ENCODE data around the gene COA1. TPM values are rescaled to one million over a fixed set of nuclear protein-coding genes. Genes with fewer than 3 reads are reported as not detected.
"Not testable (repeated sequence)": the region's sequence is repeated elsewhere in the genome, so short reads cannot be mapped to it uniquely, and the experiment has no call there.

Gene COA1
- total RNA-seq, 1 donor from 2014 or later: 50.0 TPM

DNA sequence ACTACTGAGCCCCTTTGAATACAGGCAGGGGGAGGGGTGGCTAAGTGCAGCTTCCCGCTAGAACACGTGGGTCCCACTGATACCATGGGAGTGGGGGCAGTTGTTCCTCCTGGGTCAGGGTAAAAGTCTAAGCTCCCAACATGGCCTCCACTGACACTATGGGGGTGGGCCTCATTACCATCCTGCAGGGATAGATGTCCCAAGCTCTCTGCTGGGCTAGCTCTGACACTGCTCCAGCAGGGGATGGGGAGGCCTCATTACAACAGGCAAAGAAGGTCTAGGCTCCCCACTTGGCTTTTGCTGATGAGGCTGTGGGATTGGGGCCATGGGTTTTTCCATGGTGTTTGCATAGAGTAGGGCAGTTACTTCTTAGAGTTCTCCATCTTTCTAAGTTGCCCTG, 94.9 kb downstream of the COA1 start:
- peaks cover 7% of the 10 kb centered on the region for H3K36me3 ChIP-seq (ENCODE audit: control insufficient read depth, insufficient read depth, low read length)
- TF ChIP-seq, protein P1, sequence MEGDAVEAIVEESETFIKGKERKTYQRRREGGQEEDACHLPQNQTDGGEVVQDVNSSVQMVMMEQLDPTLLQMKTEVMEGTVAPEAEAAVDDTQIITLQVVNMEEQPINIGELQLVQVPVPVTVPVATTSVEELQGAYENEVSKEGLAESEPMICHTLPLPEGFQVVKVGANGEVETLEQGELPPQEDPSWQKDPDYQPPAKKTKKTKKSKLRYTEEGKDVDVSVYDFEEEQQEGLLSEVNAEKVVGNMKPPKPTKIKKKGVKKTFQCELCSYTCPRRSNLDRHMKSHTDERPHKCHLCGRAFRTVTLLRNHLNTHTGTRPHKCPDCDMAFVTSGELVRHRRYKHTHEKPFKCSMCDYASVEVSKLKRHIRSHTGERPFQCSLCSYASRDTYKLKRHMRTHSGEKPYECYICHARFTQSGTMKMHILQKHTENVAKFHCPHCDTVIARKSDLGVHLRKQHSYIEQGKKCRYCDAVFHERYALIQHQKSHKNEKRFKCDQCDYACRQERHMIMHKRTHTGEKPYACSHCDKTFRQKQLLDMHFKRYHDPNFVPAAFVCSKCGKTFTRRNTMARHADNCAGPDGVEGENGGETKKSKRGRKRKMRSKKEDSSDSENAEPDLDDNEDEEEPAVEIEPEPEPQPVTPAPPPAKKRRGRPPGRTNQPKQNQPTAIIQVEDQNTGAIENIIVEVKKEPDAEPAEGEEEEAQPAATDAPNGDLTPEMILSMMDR (IDR thresholded peaks at IDR 0.05; ENCODE audit: insufficient read depth, low read length, severe bottlenecking): no peak
- H3K4me3 ChIP-seq (ENCODE audit: low read depth, low read length): no peak overlapping the region
- H3K27me3 ChIP-seq (ENCODE audit: control insufficient read depth, insufficient read depth, low read length): no peaks in the 10 kb centered on the region
- peak; percentile 36 for FAIRE-seq
- no peak for DNase-seq (ENCODE audit: low read depth)

DNA sequence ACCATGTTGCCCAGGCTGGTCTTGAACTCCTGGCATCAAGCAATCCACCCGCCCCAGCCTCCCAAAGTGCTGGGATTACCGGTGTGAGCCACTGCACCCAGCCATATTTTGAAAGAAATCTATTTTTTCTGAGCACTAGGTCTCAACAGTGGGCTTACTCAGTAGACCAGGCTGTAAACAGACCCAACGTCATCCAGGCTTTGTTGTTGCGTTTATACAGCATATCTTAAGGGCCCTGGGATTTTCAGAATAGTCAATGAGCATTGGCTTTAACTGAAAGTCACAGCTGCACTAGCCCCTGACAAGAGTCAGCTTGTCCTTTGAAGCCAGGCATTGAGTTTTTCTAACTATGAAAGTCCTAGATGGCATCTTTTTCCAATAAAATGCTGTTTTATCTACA, 96.6 kb downstream of the COA1 start:
- TF ChIP-seq, protein P1 (IDR thresholded peaks at IDR 0.05; ENCODE audit: insufficient read depth, low read length, severe bottlenecking): no peak
- FAIRE-seq: no peak
- H3K36me3 ChIP-seq (ENCODE audit: control insufficient read depth, insufficient read depth, low read length): peaks cover 6% of the 10 kb centered on the region

DNA sequence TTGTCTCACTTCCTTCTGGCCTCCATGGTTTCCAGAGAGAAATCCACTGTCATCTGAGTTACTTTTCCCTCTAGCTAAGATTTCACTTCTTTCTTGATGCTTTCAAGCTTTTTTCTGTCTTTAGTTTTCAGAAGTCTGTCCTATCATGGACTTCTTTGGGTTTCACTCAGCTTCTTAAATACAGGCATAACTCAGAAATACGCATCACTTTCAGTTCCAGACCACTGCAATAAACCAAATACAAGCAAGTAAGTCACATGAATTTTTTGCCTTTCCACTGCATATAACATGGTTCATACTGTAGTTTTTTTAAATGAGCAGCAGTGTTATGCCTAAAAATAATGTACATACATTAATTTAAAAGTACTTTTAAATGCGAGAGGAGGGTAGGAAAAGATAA, 97.8 kb downstream of the COA1 start:
- DNase-seq (ENCODE audit: low read depth) (no peak), FAIRE-seq (no peak)
- TF ChIP-seq, protein P1 (IDR thresholded peaks at IDR 0.05; ENCODE audit: insufficient read depth, low read length, severe bottlenecking): no peak
- no peak overlapping the region for H3K4me3 ChIP-seq (ENCODE audit: low read depth, low read length)
- peaks cover 6% of the 10 kb centered on the region for H3K36me3 ChIP-seq (ENCODE audit: control insufficient read depth, insufficient read depth, low read length)
- H3K27me3 ChIP-seq (ENCODE audit: control insufficient read depth, insufficient read depth, low read length): no peaks in the 10 kb centered on the region

More for the DNA sequence above, 96.6 kb downstream of the COA1 start:
- Histone ChIP-seq H3K4me3 (ENCODE audit: low read depth, low read length) (no peak overlapping the region), H3K27me3 (ENCODE audit: control insufficient read depth, insufficient read depth, low read length) (no peaks in the 10 kb centered on the region)
- no peak for DNase-seq (ENCODE audit: low read depth)

DNA sequence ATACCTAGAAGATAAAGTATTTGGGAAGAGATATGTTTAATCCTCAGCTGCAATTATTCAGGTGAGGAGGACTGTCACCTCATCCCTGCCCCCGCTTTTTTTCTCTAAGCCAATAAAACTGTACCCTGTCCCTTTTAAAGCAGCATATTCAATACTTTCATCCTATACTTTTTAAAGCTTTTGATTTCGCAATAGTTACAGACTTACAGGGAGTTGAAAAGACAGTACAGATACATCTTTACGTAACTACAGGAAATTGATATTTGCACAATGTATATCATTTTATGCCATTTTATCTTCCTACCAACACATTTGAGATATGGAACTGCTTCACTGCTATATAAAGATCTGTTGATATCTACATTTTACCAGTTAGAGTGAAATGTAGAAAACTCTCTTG, 98.8 kb downstream of the COA1 start:
- Histone ChIP-seq H3K27me3 (ENCODE audit: control insufficient read depth, insufficient read depth, low read length) (no peaks in the 10 kb centered on the region), H3K4me3 (ENCODE audit: low read depth, low read length) (no peak overlapping the region), H3K36me3 (ENCODE audit: control insufficient read depth, insufficient read depth, low read length) (peaks cover 7% of the 10 kb centered on the region)
- TF ChIP-seq, protein P1 (IDR thresholded peaks at IDR 0.05; ENCODE audit: insufficient read depth, low read length, severe bottlenecking): no peak
- FAIRE-seq (no peak), DNase-seq (ENCODE audit: low read depth) (no peak)

DNA sequence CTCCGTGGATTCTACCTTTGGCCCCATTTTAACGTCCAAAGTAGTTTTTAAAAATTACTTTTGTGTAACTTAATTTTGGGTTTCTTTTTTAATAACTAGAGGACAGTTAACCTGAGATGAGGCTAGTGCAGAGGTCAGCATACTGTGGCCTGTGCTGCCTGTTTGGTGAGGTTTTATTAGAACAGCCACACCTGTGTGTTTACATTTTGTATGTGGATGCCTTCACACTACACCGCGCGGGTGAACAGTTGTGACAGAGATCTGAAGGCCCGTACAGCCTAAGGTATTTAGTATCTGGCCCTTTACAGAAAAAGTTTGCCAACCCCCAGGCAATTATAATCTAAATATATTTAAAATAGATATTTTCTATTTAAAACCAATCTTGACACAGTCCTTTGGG, 99.5 kb downstream of the COA1 start:
- H3K4me3 ChIP-seq (ENCODE audit: low read depth, low read length): no peak overlapping the region
- no peaks in the 10 kb centered on the region for H3K27me3 ChIP-seq (ENCODE audit: control insufficient read depth, insufficient read depth, low read length)
- no peak for FAIRE-seq
- H3K36me3 ChIP-seq (ENCODE audit: control insufficient read depth, insufficient read depth, low read length): peaks cover 7% of the 10 kb centered on the region
- TF ChIP-seq, protein P1 (IDR thresholded peaks at IDR 0.05; ENCODE audit: insufficient read depth, low read length, severe bottlenecking): no peak
- DNase-seq (ENCODE audit: low read depth): no peak

DNA sequence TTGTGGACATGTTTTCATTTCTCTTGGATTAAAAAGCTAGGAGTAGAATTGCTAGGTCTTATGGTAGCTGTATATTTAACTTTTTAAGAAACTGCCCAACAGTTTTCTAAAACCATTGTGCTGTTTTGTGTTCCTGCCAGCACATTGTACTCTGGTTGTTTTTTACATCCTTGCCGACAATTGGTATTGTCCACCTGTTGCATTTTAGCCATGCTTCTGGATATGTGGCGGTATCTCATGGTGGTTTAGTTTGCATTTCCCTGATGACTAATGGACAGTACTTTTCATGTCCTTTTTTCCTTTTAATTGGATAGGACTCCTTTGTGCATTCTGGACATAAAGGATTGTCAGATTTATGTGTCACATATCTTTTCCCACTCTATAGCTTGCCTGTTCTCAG, 100.9 kb downstream of the COA1 start:
- no peak for DNase-seq (ENCODE audit: low read depth)
- FAIRE-seq: peak; percentile 91
- Histone ChIP-seq H3K27me3 (ENCODE audit: control insufficient read depth, insufficient read depth, low read length) (no peaks in the 10 kb centered on the region), H3K4me3 (ENCODE audit: low read depth, low read length) (no peak overlapping the region), H3K36me3 (ENCODE audit: control insufficient read depth, insufficient read depth, low read length) (peaks cover 4% of the 10 kb centered on the region)
- TF ChIP-seq, protein P1 (IDR thresholded peaks at IDR 0.05; ENCODE audit: insufficient read depth, low read length, severe bottlenecking): no peak

DNA sequence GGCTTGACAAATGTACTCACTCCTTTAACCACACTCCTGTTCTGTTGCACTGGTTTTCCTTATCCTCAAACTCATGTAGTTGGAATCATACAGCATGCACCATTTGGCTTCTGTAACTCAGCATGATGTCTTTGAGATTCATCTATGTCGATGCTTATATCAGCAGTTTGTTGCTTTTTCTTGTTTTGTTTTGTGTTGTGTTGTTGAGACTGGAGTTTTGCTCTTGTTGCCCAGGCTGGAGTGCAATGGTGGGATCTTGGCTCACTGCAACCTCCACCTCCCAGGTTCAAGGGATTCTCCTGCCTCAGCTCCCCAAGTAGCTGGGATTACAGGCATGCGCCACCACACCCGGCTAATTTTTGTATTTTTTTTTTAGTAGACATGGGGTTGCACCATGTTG, 101.5 kb downstream of the COA1 start:
- H3K36me3 ChIP-seq (ENCODE audit: control insufficient read depth, insufficient read depth, low read length); FAIRE-seq; H3K4me3 ChIP-seq (ENCODE audit: low read depth, low read length); DNase-seq (ENCODE audit: low read depth); H3K27me3 ChIP-seq (ENCODE audit: control insufficient read depth, insufficient read depth, low read length): not testable (repeated sequence)
